ENCODE data around the gene FFAR2.

GRCh38 chr19:35498984-35499527 is 51.0 kb downstream of the FFAR2 start:
- TF ChIP-seq CTCF (IDR thresholded peaks at IDR 0.05 in 2 of 3, conservative IDR thresholded peaks at IDR 0.05 in 1 of 3; ENCODE audit: borderline replicate concordance in 1 of 3, insufficient read depth in 1 of 3, low read depth in 2 of 3, low read length in 2 of 3) (no peak), YY1 (IDR thresholded peaks at IDR 0.05; ENCODE audit: extremely low read depth, insufficient replicate concordance, low read depth, low read length) (no peak), POLR2A (IDR thresholded peaks at IDR 0.05; ENCODE audit: borderline replicate concordance, extremely low read depth, insufficient read depth, insufficient read length) (no peak), MAX (IDR thresholded peaks at IDR 0.05) (no peak), ATF3 (IDR thresholded peaks at IDR 0.05) (no peak), REST (IDR thresholded peaks at IDR 0.05; ENCODE audit: low read depth) (no peak), CEBPB (IDR thresholded peaks at IDR 0.05; ENCODE audit: low read depth) (no peak), EZH2phosphoT487 (IDR thresholded peaks at IDR 0.05; ENCODE audit: borderline replicate concordance) (no peak), EGR1 (IDR thresholded peaks at IDR 0.05; ENCODE audit: low read depth) (no peak)
